GM06990 (cell line): ENCODE measurements around the gene SMYD1.
"Not testable (repeated sequence)": the region's sequence is repeated elsewhere in the genome, so short reads cannot be mapped to it uniquely, and the experiment has no call there.

Source experiments
- DNase-seq: peaks from one replicate; pipeline ENCODE4 v3.0.0-alpha.2; 2011; ENCODE audit not compliant: insufficient read length; ENCODE audit errors: extremely low read depth
- H3K27me3 ChIP-seq: replicated peaks from 2 replicates; pipeline ENCODE4 v1.6.0; 2011; ENCODE audit warnings: low read length; ENCODE audit not compliant: control insufficient read depth, insufficient read depth
- H3K36me3 ChIP-seq: 2 replicates; pipeline ENCODE4 v1.5.1; 2011; ENCODE audit warnings: low read length; ENCODE audit not compliant: control insufficient read depth, insufficient read depth
- H3K4me3 ChIP-seq: replicated peaks from 2 replicates; pipeline ENCODE4 v1.5.1; 2011; ENCODE audit warnings: low read depth, mild to moderate bottlenecking, control low read depth, low read length
- TF ChIP-seq, protein P1 (sequence below): IDR thresholded peaks from 2 replicates; pipeline ENCODE4 v1.5.1; 2011; ENCODE audit warnings: low read length, control low read depth, mild to moderate bottlenecking, inconsistent platforms; ENCODE audit not compliant: insufficient read depth, poor library complexity, severe bottlenecking

The SMYD1 gene

DNA sequence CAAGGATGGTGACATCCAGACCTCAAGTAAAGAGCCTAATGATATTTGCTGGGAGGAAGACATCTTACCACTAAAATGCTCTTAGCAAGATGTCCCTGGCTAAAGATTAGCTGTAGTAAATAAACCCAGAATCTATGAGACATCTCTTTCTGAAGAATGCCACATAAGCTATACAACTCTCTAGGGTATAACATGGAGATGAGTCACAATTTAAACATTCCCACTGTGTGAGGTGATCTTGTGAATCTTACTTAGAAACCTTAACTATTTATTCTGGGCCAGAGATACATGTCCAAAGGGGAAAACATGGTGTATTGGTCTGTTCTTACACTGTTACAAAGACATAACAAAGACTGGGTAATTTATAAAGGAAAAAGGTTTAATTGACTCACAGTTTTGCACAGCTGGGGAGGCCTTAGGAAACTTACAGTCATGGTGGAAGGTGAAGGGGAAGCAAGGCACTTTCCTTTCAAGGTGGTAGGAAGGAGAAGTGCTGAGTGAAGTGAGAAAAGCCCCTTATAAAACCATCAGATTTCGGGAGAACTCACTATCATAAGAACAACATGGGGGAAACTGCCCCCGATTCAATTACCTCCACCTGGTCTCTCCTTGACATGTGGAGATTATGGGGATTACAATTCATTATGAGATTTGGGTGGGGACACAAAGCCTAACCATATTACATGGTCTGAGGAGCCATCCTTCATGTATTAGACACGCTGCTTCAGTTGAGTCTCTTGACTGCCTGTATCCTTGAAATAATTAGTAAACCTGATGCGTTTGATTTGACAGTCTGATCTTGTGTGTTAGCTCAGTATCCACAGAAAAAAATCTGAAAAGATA lies 29.1 kb upstream of the SMYD1 start:
- H3K36me3 ChIP-seq = no peaks in the 10 kb centered on the region
- no peak overlapping the region for H3K4me3 ChIP-seq

DNA sequence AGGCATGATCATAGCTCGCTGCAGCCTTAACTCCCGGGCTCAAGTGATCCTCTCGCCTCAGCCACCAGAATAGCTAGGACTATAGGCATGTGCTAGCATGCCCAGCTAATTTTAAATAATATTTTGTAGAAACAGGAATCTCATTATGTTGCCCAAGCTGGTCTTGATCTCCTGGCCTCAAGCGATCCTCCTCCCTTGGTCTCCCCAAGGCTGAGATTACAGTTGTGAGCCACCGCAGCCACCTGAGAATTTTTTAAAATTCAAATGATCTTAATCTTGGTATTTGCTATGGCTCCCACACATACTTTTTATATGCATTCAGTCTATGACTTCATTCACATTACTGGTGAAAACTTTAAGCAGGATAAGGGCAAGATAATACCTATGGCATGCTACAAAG lies 25.1 kb upstream of the SMYD1 start:
- no peaks in the 10 kb centered on the region; the same call in 1 of the 2 replicates for H3K36me3 ChIP-seq
- DNase-seq = no peak
- H3K27me3 ChIP-seq = no peaks in the 10 kb centered on the region
- H3K4me3 ChIP-seq = no peak overlapping the region
- TF ChIP-seq, protein P1, sequence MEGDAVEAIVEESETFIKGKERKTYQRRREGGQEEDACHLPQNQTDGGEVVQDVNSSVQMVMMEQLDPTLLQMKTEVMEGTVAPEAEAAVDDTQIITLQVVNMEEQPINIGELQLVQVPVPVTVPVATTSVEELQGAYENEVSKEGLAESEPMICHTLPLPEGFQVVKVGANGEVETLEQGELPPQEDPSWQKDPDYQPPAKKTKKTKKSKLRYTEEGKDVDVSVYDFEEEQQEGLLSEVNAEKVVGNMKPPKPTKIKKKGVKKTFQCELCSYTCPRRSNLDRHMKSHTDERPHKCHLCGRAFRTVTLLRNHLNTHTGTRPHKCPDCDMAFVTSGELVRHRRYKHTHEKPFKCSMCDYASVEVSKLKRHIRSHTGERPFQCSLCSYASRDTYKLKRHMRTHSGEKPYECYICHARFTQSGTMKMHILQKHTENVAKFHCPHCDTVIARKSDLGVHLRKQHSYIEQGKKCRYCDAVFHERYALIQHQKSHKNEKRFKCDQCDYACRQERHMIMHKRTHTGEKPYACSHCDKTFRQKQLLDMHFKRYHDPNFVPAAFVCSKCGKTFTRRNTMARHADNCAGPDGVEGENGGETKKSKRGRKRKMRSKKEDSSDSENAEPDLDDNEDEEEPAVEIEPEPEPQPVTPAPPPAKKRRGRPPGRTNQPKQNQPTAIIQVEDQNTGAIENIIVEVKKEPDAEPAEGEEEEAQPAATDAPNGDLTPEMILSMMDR = no peak

More for the DNA sequence above, 29.1 kb upstream of the SMYD1 start:
- no peaks in the 10 kb centered on the region for H3K27me3 ChIP-seq
- no peak for DNase-seq
- TF ChIP-seq, protein P1 = no peak

DNA sequence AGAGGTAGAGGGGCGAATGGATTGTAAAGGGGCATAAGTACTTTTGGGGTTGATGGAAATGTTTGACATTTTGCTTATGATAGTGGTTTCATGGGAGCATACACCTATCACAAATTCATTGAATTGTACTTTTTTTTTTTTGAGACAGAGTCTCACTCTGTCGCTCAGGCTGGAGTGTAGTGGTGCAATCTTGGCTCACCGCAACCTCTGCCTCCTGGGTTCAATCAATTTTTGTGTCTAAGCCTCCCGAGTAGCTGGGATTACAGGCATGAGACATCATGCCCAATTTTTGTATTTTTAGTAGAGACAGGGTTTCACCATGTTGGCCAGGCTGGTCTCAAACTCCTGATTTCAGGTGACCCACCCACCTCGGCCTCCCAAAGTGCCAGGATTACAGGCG lies 22.1 kb upstream of the SMYD1 start:
- H3K36me3 ChIP-seq, H3K27me3 ChIP-seq, DNase-seq, H3K4me3 ChIP-seq: not testable (repeated sequence)

DNA sequence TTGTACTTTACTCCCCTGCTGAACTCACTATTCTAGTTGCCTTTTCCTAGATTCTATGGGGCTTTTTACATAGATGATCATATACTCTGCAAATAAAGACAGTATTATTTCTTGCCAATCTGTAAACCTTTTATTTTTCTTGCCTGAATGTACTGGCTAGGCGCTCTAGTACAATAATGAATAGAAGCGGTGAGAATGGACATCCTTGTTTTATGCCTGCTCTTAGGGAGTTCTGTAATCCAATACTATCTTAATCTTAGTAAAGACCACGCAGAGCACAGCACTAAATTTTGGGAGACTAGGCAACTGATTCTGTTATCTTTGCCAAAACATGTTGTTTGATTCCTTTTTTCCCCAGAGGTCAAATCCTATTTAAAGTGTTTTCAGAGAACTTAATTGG lies 19.1 kb upstream of the SMYD1 start:
- Histone ChIP-seq H3K27me3 (no peaks in the 10 kb centered on the region), H3K4me3 (no peak overlapping the region), H3K36me3 (no peaks in the 10 kb centered on the region; the same call in none of the 2 replicates)
- DNase-seq = no peak
- TF ChIP-seq, protein P1 = no peak

DNA sequence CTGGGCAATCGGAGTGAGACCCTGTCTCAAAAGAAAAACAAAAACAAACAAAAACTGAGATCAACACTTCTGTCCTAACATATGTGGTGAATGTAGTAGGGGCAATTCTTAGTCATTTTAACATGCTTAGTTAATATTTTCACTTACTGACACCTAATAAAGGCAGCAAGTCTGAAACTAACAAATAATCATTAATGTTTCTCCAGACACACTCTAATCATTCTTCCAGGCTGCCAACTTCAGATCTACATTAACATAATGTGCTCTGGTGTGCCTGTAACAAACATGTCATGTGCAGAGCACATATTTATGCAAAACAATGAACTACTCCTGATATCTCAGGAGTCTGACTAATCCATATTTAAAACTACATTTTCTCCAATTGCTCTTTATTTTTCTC lies 18.0 kb upstream of the SMYD1 start:
- no peak for DNase-seq
- Histone ChIP-seq H3K36me3 (no peaks in the 10 kb centered on the region; the same call in 1 of the 2 replicates), H3K27me3 (no peaks in the 10 kb centered on the region), H3K4me3 (no peak overlapping the region)
- TF ChIP-seq, protein P1 = no peak

DNA sequence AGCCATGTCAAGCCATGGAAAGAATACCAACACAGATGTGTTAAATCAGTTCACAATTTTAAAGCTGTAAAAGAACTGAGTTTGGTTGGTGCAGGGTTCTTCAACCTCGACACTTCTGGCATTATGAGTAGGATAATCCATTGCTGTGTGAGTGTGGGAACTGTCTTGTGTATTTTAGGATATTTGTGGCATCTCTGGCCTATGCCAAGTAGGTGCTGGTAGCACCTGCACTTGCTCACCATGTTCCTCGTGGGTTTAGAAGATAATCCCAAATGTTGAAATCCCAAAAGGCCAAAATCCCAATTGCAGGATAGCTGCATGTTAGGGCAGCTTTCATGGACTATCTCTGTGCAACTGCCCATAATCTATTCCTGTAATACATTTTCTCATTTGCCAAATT lies 15.8 kb upstream of the SMYD1 start:
- H3K36me3 ChIP-seq = no peaks in the 10 kb centered on the region; the same call in 1 of the 2 replicates
- no peak overlapping the region for H3K4me3 ChIP-seq
- no peaks in the 10 kb centered on the region for H3K27me3 ChIP-seq
- no peak for DNase-seq
- TF ChIP-seq, protein P1 = no peak
